Fibroblast of villous mesenchyme (primary cell): ENCODE measurements around the gene JMJD7. TPM values are rescaled to one million over a fixed set of nuclear protein-coding genes. Genes with fewer than 3 reads are reported as not detected.

ENCODE experiments used
- DNase-seq: peaks from one replicate; pipeline ENCODE4 v3.0.0-alpha.2; 2010; ENCODE audit warnings: low read depth
- H3K4me3 ChIP-seq: 2 replicates; pipeline ENCODE4 v1.5.1; 2011; ENCODE audit warnings: low read depth, mild to moderate bottlenecking, low read length
- total RNA-seq: library from RNA; depleted of rRNA; stranded (reverse); fragments of >200 nt; gene quantifications from 2 replicates; pipeline ENCODE4 v1.2.3, GENCODE V29; 2012
- TF ChIP-seq, protein P1 (sequence below): IDR thresholded peaks from 2 replicates; pipeline ENCODE4 v1.5.1; 2012; ENCODE audit warnings: low read depth, mild to moderate bottlenecking, low read length; ENCODE audit not compliant: insufficient read depth

The JMJD7 gene
- total RNA-seq, 1 donor = 2.2 TPM

DNA sequence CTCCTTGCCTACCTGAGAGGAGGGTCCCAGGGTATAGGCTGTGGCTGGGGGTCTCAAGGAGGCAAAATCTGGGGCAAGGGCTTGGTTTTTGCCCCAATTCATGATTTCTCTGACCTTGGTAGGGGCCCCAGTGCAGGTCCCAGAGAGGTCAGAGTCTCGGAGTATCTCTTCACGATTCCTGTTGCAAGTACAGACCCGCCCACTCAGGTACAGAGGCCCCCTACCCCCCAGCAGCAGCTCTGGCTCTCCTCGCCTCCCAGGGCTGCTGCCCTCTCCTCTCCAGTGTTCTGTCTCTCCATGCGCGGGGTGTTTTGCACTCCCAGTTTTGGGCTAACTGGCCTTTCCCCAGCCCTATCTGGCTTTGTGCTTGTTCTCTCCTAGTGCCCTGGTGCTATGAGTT is 5.4 kb upstream of the JMJD7 start:
- TF ChIP-seq, protein P1, sequence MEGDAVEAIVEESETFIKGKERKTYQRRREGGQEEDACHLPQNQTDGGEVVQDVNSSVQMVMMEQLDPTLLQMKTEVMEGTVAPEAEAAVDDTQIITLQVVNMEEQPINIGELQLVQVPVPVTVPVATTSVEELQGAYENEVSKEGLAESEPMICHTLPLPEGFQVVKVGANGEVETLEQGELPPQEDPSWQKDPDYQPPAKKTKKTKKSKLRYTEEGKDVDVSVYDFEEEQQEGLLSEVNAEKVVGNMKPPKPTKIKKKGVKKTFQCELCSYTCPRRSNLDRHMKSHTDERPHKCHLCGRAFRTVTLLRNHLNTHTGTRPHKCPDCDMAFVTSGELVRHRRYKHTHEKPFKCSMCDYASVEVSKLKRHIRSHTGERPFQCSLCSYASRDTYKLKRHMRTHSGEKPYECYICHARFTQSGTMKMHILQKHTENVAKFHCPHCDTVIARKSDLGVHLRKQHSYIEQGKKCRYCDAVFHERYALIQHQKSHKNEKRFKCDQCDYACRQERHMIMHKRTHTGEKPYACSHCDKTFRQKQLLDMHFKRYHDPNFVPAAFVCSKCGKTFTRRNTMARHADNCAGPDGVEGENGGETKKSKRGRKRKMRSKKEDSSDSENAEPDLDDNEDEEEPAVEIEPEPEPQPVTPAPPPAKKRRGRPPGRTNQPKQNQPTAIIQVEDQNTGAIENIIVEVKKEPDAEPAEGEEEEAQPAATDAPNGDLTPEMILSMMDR = no peak
- no peak overlapping the region for H3K4me3 ChIP-seq
- DNase-seq = no peak

DNA sequence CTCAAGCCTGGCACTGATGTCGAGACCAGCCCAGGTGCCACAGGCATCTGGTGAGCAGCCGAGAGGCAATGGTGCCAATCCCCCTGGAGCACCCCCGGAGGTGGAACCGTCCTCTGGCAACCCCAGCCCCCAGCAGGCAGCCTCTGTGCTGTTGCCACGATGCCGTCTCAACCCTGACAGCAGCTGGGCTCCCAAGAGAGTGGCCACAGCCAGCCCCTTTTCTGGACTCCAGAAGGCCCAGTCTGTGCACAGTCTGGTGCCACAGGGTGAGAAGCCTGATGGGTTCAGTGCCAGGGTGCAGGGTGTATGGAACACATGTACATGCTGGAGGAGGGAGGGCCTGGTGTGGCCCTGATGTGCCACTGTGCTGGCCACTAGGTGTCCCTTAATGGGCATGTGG is 4.9 kb upstream of the JMJD7 start:
- TF ChIP-seq, protein P1 = no peak
- no peak for DNase-seq
- H3K4me3 ChIP-seq = no peak overlapping the region

DNA sequence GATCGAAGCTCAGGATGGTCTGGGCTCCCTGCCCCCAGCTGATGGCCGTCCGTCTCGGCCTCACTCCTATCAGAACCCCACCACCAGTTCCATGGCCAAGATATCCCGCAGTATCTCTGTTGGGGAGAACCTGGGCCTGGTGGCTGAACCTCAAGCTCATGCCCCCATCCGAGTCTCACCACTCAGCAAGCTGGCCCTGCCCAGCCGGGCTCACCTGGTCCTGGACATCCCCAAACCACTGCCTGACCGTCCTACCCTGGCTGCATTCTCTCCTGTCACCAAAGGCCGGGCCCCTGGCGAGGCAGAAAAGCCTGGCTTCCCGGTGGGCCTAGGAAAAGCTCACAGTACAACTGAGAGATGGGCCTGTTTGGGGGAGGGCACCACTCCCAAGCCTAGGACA is 4.4 kb upstream of the JMJD7 start:
- TF ChIP-seq, protein P1 = no peak
- DNase-seq = no peak
- no peak overlapping the region for H3K4me3 ChIP-seq

DNA sequence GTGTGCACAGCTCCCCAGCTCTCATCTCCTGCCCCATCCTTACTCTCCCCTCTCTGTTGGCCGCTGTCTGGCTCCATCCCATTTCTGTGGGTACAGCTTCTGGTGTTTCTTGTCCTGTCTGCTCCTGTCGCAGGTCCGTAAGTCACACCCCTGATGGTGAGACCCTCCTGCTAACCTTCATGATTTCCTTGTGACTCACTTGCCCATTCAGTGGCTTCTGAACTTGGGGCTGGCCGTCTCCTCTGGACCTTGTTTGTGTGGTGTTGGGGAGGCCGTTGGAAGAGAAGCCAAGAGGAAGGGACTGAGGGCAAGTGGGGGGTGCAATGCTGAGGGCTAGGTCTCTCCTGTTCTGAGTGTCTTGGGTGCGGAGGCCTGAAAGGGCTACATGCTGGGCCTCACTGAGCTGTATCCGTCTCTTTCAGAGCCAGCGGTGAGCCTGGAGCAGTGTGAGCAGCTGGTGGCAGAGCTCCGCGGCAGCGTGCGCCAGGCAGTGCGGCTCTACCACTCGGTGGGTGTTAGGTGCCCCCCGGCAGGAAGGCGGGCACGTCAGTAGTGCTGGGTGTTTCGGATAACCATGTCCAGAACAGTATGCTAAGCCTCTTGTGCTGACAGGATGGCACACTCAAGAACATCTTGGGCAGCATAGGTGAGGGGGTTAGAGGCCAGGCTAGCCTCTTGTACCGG is 3.7 kb upstream of the JMJD7 start:
- no peak for DNase-seq
- TF ChIP-seq, protein P1 = no peak
- H3K4me3 ChIP-seq = no peak overlapping the region

DNA sequence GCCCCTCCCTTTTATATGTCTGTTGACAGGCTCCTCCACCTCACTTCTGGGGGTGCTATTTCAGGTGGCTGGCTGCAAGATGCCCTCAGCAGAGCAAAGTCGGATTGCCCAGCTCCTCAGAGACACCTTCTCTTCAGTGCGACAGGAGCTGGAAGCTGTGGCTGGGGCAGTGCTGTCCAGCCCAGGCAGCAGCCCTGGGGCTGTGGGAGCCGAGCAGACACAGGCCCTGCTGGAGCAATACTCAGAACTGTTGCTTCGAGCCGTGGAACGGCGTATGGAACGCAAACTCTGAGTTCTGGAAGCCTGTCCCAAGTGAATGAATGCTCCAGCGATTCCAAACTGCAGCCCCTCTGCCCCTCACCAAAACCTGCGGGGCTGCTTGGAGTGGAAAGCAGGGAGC is 2.7 kb upstream of the JMJD7 start:
- TF ChIP-seq, protein P1 = no peak
- no peak for DNase-seq
- no peak overlapping the region for H3K4me3 ChIP-seq

DNA sequence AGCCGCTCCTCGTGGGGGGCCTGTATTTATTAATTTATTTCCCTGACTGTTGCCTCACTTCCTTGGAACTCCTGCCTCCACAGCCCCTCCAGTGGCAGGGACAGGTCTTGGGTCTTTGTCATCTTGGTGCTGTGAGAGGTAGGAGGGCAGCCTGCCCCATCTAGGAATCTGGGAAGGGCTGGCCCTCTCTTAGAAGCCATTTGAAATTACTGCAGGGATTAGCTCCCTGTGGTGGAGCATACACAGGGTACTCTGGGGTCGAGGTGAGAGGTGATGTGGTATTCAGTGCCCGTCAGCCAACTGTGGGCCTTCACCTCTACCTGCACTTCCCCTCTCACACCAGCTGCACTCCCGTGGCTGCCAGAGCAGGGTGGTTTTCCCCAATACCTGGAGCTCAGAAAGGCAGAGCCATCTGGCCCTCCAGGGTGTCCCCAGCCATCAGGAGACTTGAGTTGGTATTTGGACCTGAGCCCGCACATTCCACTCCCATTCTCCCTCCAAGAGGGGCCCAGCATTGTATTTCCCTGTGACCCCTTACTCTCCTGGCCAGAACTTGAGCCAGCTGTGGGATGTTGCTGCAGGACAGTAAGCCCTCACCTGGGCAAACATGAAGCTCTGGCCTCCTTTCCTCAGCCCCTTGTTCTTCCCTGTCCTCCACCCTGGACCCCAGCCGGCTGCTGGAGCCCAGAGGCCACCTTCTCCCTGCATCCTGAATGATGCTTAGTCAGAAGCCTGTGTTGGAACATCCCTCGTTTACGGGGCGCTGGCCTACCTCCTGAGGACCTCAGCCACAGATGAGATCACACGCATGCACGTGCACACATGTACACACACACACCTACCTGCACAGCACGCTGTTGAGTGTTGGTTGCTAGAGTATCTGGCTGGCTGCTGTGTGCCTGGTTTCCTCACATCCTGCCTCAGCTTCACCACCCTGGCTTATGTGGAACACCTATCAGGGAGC is 2.0 kb upstream of the JMJD7 start:
- TF ChIP-seq, protein P1 = no peak
- DNase-seq = no peak
- H3K4me3 ChIP-seq = no peak overlapping the region
